ENCODE data around the gene AWAT2.
A peak's percentile ranks its signal among the peaks of the same experiment; 100 is the strongest.

DNA sequence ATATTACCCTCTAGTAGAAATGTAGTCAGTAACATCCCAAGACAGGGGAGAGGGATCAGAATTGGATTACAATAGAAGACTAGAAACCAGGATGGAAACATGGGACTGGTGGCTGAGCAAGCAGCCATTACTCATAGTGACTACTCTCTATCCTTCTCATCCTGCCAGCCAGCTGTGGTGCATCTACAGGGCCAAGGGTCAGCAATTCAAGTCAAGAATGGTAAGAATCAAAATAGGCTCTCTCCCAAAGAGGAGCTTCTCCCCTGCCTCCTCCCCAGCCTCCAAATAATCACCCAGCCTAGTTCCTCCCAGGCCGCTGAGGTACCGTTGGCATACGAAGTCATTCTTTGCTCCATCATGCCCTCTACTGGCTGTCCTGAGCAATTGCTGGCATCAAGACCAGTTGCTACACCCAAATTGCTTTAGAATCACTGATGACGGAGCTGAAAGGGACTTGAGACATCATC, 19.4 kb downstream of the AWAT2 start:
- TF ChIP-seq, protein P1, sequence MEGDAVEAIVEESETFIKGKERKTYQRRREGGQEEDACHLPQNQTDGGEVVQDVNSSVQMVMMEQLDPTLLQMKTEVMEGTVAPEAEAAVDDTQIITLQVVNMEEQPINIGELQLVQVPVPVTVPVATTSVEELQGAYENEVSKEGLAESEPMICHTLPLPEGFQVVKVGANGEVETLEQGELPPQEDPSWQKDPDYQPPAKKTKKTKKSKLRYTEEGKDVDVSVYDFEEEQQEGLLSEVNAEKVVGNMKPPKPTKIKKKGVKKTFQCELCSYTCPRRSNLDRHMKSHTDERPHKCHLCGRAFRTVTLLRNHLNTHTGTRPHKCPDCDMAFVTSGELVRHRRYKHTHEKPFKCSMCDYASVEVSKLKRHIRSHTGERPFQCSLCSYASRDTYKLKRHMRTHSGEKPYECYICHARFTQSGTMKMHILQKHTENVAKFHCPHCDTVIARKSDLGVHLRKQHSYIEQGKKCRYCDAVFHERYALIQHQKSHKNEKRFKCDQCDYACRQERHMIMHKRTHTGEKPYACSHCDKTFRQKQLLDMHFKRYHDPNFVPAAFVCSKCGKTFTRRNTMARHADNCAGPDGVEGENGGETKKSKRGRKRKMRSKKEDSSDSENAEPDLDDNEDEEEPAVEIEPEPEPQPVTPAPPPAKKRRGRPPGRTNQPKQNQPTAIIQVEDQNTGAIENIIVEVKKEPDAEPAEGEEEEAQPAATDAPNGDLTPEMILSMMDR (IDR thresholded peaks at IDR 0.05) = peak; percentile 34
- TF ChIP-seq EZH2 (IDR thresholded peaks at IDR 0.05; ENCODE audit: borderline replicate concordance, insufficient read depth, low read depth, low read length, poor library complexity, severe bottlenecking) = no peak
